ENCODE results near the gene HIGD1A. TPM values are rescaled to one million over a fixed set of nuclear protein-coding genes. Genes with fewer than 3 reads are reported as not detected.

HIGD1A gene
- total and polyA plus RNA-seq, 9 of the 15 experiments (the other 6 are each of a cell fraction or from before 2014, with no cell fraction given) = 165 to 1,185 (median 333) TPM

GRCh38 chr3:42804106-42804830 is at the start of gene HIGD1A (continued):
- TF ChIP-seq ELF4 (CRISPR knock-in tag; IDR thresholded peaks at IDR 0.05) = peak; percentile 62; the same call in 1 of the 2 replicates
- peak; percentile 47; the same call in 1 of the 2 replicates for TF ChIP-seq RNF2 (IDR thresholded peaks at IDR 0.05)
- peak; percentile 68 for TF ChIP-seq CTBP1 (IDR thresholded peaks at IDR 0.05; ENCODE audit: borderline replicate concordance)
- no peak for TF ChIP-seq TRIM28 (IDR thresholded peaks at IDR 0.05)
- TF ChIP-seq ETS1 (conservative IDR thresholded peaks at IDR 0.05; ENCODE audit: control insufficient read depth, low read depth, low read length) = peak; percentile 44
- TF ChIP-seq NONO (IDR thresholded peaks at IDR 0.05; ENCODE audit: low read depth in 2 of 2, low read length in 1 of 2) = peak; percentile 45 to 60; a peak in 1 of 4 replicates
- no peak for TF ChIP-seq SRSF7 (optimal IDR thresholded peaks at IDR 0.05; ENCODE audit: low read depth, low read length)
- TF ChIP-seq PCBP2 (IDR thresholded peaks at IDR 0.05; ENCODE audit: low read depth, low read length, poor library complexity, severe bottlenecking) = no peak
- TF ChIP-seq ZNF318 (IDR thresholded peaks at IDR 0.05; ENCODE audit: borderline replicate concordance in 1 of 2, low read depth in 1 of 2) = no peak
- 0 out of 2 replicates have a peak, but pooled peaks have one; percentile 26 for TF ChIP-seq ZNF445 (CRISPR knock-in tag; IDR thresholded peaks at IDR 0.05; ENCODE audit: low read depth)
- TF ChIP-seq ZFP30 (CRISPR knock-in tag; IDR thresholded peaks at IDR 0.05; ENCODE audit: borderline replicate concordance) = no peak
- TF ChIP-seq SREBF2 (CRISPR knock-in tag; IDR thresholded peaks at IDR 0.05) = peak; percentile 76; the same call in 1 of the 2 replicates
